Stimulated activated CD4-positive, alpha-beta T cell treated with anti-CD3 and anti-CD28 coated beads, TNF-alpha, amount 100 ng/mL, for 4 hours (primary cell): Measurements from ENCODE around the gene SEPTIN3.

Source experiments
- DNase-seq, 3 experiments: peaks; one replicate each; pipeline ENCODE4 v3.0.0-alpha.2; 2020; ENCODE audit warnings: low read depth in 3 of 3

Gene SEPTIN3

DNA sequence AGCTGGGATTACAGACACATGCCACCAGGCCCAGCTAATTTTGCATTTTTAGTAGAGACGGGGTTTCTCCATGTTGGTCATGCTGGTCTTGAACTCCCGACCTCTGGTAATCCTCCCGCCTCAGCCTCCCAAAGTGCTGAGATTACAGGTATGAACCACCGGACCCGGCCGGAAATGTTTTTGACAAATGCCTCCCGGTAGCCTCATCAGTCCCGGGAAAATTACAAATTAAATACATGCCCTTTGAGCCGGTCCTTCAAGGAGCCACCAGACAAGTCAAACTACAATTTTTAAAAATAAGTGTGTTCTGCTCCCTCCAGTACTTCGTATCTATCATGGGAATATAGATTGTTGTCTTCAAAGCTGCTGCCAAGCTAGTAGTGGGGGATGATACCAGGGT is 46.9 kb downstream of the SEPTIN3 start:
- no peak for DNase-seq

DNA sequence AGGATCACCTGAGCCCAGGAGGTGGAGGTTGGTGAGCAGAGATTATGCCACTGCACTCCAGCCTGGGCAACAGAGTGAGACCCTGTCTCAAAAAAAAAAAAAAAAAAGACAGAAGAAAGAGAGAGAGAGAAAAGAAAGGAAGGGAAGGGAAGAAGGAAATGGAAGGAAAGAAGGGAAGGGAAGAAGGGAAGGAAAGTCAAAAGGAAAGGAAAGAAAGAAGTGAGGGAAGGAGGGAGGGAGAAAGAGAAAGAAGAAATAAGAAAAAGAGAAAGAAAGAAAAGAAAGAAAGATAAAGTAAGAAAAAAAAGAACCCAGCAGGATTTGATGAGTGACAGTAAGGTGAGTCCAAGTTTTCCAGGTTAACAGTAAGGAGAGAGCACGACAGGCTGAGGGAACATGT is 49.0 kb downstream of the SEPTIN3 start:
- DNase-seq = no peak
